ENCODE results near the gene CDK6. TPM values are rescaled to one million over a fixed set of nuclear protein-coding genes. Genes with fewer than 3 reads are reported as not detected.

Gene CDK6
- total RNA-seq, 1 experiment from 2014 or later = 124 TPM

DNA sequence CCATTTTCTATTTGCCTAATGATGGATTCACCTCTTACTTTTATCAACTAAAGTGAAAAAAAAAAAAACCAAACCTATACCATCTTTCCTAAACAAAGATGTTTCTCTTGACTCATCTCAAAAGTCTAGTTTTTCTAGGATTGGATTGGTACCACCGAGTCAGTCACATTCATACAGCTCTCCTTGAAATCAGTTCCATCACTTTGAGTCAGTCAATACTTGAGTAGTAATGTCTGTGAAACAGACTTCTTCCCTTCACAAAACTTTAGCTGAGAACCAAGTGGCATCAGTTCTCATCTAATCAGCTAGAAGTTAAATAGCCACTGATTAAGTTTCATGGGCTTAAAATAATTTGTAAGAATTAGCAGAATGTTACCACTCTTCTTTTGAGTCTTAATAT lies 13.3 kb downstream of the CDK6 start:
- Mint-ChIP-seq H3K9me3 (ENCODE audit: unreplicated experiment) (peaks cover 17% of the 10 kb centered on the region), H3K4me3 (ENCODE audit: unreplicated experiment) (no peak overlapping the region), H3K4me1 (ENCODE audit: insufficient read depth, unreplicated experiment) (peaks cover 47% of the 10 kb centered on the region), H3K36me3 (ENCODE audit: insufficient read depth, unreplicated experiment) (no peaks in the 10 kb centered on the region), H3K27me3 (ENCODE audit: insufficient read depth, unreplicated experiment) (no peaks in the 10 kb centered on the region), H3K27ac (ENCODE audit: low read depth, unreplicated experiment) (no peak overlapping the region)
- CTCF ChIA-PET = interaction anchor here (0.6 to 1.7 kb wide), 5 partner anchors 123 to 610 kb away, joined by 3 to 6 read pairs (median 3); no protein-coding TSS in a partner anchor
- TF ChIP-seq, protein P1, sequence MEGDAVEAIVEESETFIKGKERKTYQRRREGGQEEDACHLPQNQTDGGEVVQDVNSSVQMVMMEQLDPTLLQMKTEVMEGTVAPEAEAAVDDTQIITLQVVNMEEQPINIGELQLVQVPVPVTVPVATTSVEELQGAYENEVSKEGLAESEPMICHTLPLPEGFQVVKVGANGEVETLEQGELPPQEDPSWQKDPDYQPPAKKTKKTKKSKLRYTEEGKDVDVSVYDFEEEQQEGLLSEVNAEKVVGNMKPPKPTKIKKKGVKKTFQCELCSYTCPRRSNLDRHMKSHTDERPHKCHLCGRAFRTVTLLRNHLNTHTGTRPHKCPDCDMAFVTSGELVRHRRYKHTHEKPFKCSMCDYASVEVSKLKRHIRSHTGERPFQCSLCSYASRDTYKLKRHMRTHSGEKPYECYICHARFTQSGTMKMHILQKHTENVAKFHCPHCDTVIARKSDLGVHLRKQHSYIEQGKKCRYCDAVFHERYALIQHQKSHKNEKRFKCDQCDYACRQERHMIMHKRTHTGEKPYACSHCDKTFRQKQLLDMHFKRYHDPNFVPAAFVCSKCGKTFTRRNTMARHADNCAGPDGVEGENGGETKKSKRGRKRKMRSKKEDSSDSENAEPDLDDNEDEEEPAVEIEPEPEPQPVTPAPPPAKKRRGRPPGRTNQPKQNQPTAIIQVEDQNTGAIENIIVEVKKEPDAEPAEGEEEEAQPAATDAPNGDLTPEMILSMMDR (IDR thresholded peaks at IDR 0.05; ENCODE audit: unreplicated experiment) = no peak
- intact Hi-C loops (cut with micrococcal nuclease) = loop anchor here (1.0 kb wide), 1 partner anchor 8 kb away; no protein-coding TSS in a partner anchor
- POLR2A ChIA-PET = interaction anchor here (1.0 to 1.5 kb wide), 4 partner anchors 9 to 128 kb away, joined by 3 to 5 read pairs (median 4); no protein-coding TSS in a partner anchor
- DNase-seq (ENCODE audit: unreplicated experiment) = no peak
- BruUV-seq (replicated peaks) = no TSS peak

DNA sequence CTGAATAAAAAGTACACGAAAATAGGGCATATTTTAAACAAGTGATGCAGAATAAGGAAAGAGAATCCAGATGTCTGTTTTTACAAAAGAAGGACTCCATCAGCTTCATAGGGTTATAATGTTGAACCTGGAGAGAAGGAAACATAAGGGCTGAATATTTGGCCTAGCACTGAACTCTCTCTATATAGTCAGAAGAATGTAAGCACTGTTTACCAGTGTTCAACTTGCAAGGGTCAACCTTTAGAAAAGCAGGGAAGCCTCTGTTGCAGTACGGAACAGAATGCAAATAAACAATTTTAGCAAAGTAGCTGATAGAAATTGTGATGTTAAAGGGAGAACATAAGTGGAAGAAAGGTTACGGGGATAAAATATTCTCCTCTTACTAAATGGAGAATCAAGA lies 16.2 kb downstream of the CDK6 start:
- intact Hi-C loops (cut with micrococcal nuclease) = no loop called here
- no peak for DNase-seq (ENCODE audit: unreplicated experiment)
- H3K9me3 Mint-ChIP-seq (ENCODE audit: unreplicated experiment) = peaks cover 29% of the 10 kb centered on the region
- TF ChIP-seq, protein P1 (IDR thresholded peaks at IDR 0.05; ENCODE audit: unreplicated experiment) = no peak
- no TSS peak for BruUV-seq (replicated peaks)
- POLR2A ChIA-PET = interaction anchor here (0.6 to 1.6 kb wide), 7 partner anchors 12 to 185 kb away, joined by 3 to 6 read pairs (median 4); no protein-coding TSS in a partner anchor
- H3K27me3 Mint-ChIP-seq (ENCODE audit: insufficient read depth, unreplicated experiment) = no peaks in the 10 kb centered on the region
- CTCF ChIA-PET = interaction anchor here (1.8 kb wide), 1 partner anchor 11 kb away, joined by 4 read pairs; no protein-coding TSS in a partner anchor
- H3K4me3 Mint-ChIP-seq (ENCODE audit: unreplicated experiment) = no peak overlapping the region
- peak overlapping the region; percentile 30 for H3K27ac Mint-ChIP-seq (ENCODE audit: low read depth, unreplicated experiment)
- no peaks in the 10 kb centered on the region for H3K36me3 Mint-ChIP-seq (ENCODE audit: insufficient read depth, unreplicated experiment)
- peaks cover 30% of the 10 kb centered on the region for H3K4me1 Mint-ChIP-seq (ENCODE audit: insufficient read depth, unreplicated experiment)

DNA sequence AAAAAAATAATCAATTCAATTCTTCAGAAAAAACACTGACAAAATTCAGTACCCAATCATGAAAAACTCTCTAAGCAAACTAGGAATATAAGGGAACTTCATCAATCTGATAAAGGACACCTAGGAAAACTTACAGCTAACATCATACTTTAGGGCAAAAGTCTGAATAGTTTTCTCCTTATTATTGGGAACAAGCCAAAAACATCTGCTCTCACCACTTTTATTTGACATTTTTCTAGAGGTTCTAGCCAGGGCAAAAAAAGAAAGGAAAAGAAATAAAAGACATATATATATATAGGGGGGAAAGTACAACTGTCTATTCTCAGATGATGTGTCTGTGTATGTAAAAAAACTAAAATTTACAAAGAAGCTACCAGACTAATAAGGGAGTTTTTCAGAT lies 19.0 kb downstream of the CDK6 start:
- Mint-ChIP-seq H3K27me3 (ENCODE audit: insufficient read depth, unreplicated experiment) (no peaks in the 10 kb centered on the region), H3K9me3 (ENCODE audit: unreplicated experiment) (peaks cover 22% of the 10 kb centered on the region), H3K4me1 (ENCODE audit: insufficient read depth, unreplicated experiment) (peaks cover 14% of the 10 kb centered on the region), H3K4me3 (ENCODE audit: unreplicated experiment) (no peak overlapping the region), H3K27ac (ENCODE audit: low read depth, unreplicated experiment) (peak overlapping the region; percentile 42), H3K36me3 (ENCODE audit: insufficient read depth, unreplicated experiment) (peaks cover 5% of the 10 kb centered on the region)
- intact Hi-C loops (cut with micrococcal nuclease) = no loop called here
- ChIA-PET CTCF (interaction anchor here (3.2 kb wide), 1 partner anchor 15 kb away, joined by 16 read pairs; no protein-coding TSS in a partner anchor), POLR2A (interaction anchor here (0.6 to 3.5 kb wide), 7 partner anchors 8 to 240 kb away, joined by 3 to 23 read pairs (median 6); partner anchors contain the start of gene CDK6)
- no TSS peak for BruUV-seq (replicated peaks)
- no peak for DNase-seq (ENCODE audit: unreplicated experiment)
- TF ChIP-seq, protein P1 (IDR thresholded peaks at IDR 0.05; ENCODE audit: unreplicated experiment) = no peak

DNA sequence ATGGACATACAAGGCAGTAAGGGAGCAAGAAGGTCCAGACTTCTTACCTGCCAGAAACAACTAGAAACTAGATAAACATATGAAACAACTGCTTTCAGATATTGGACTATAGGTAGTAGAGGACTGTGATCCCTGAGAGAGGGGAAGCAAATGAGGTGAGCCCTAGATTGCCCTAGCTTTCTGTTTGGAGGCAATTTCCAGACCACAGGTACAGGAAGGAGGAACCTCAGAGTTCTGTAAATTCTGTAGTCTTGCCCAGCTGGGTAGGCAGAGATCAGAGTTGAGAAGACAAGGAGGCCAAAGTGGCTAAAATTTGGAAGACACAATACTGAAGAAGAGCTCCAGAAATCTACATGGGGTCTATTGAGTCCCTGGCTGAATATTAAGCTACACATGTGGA lies 21.0 kb downstream of the CDK6 start:
- no peak for DNase-seq (ENCODE audit: unreplicated experiment)
- intact Hi-C loops (cut with micrococcal nuclease) = no loop called here
- Mint-ChIP-seq H3K27me3 (ENCODE audit: insufficient read depth, unreplicated experiment) (no peaks in the 10 kb centered on the region), H3K4me1 (ENCODE audit: insufficient read depth, unreplicated experiment) (peaks cover 18% of the 10 kb centered on the region), H3K36me3 (ENCODE audit: insufficient read depth, unreplicated experiment) (peaks cover 5% of the 10 kb centered on the region), H3K27ac (ENCODE audit: low read depth, unreplicated experiment) (no peak overlapping the region), H3K4me3 (ENCODE audit: unreplicated experiment) (no peak overlapping the region), H3K9me3 (ENCODE audit: unreplicated experiment) (peaks cover 22% of the 10 kb centered on the region)
- CTCF ChIA-PET = interaction anchor here (1.0 to 3.2 kb wide), 2 partner anchors 17 to 23 kb away, joined by 3 to 16 read pairs; no protein-coding TSS in a partner anchor
- TF ChIP-seq, protein P1 (IDR thresholded peaks at IDR 0.05; ENCODE audit: unreplicated experiment) = no peak
- no TSS peak for BruUV-seq (replicated peaks)
- POLR2A ChIA-PET = interaction anchor here (0.6 to 3.5 kb wide), 4 partner anchors 9 to 196 kb away, joined by 3 to 23 read pairs (median 8); no protein-coding TSS in a partner anchor
